ENCODE data around the gene NPFF. TPM values are rescaled to one million over a fixed set of nuclear protein-coding genes. Genes with fewer than 3 reads are reported as not detected.
A peak's percentile ranks its signal among the peaks of the same experiment; 100 is the strongest.
"Not testable (repeated sequence)": the region's sequence is repeated elsewhere in the genome, so short reads cannot be mapped to it uniquely, and the experiment has no call there.

NPFF gene, protein sequence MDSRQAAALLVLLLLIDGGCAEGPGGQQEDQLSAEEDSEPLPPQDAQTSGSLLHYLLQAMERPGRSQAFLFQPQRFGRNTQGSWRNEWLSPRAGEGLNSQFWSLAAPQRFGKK
- total RNA-seq, result not detected
- not detected for polyA plus RNA-seq

DNA sequence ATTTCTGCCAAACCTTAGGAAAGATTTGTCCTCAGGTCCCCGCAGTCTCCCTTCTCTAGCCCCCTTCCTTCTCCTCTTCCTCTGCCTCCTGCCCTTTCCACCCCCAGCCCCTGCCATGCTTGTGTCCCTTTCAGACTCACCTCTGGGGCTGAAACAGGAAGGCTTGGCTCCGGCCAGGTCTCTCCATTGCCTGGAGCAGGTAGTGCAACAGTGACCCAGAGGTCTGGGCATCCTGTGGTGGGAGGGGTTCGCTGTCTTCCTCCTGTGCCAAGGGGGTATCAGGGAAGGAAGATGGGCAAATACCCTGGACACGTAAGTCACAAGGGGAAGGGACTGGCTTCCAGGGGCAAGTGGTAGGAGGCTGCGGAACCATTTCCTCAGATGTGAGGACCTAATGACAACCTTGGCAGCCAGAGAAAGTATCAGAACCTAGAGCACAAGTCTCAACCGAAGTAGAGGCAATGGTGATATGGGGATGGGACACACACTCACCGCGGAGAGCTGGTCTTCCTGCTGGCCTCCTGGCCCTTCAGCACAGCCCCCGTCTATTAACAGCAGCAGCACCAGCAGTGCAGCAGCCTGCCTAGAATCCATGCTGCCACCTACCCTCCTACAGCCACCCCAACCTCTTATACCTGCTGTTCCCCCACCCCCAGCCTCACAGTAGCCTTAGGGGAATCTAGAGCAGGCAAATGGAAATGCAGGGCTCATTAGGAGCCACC is at the start of gene NPFF:
TSS of gene NPFF (minus strand) at position 604 of the 722 bp plus-strand sequence. CDS start at position 594, 10 bp downstream.
- peaks cover 0 to 48% (median 2%) of the 10 kb centered on the region in 3 donors for H3K36me3 Mint-ChIP-seq
- DNase-seq, result no peak
- H3K36me3 ChIP-seq (ENCODE audit: insufficient read depth, low read length), result peaks cover 18% of the 10 kb centered on the region
- no peak within 1 kb of the TSS for H3K27ac ChIP-seq (ENCODE audit: low read depth, low read length)
- H3K4me3 ChIP-seq (ENCODE audit: low read length), result no peak within 1 kb of the TSS
- no peaks in the 10 kb centered on the region for H3K9me3 ChIP-seq (ENCODE audit: low read length)
- ChIA-PET CTCF (interaction anchor here (2.5 to 4.9 kb wide), 4 partner anchors 14 to 154 kb away, joined by 13 to 57 read pairs (median 26); partner anchors contain the start of gene AMHR2), POLR2A (interaction anchor here (1.6 kb wide), 1 partner anchor 155 kb away, joined by 4 read pairs; no protein-coding TSS in a partner anchor)
- H3K9me3 Mint-ChIP-seq, result no peaks in the 10 kb centered on the region
- H3K4me1 Mint-ChIP-seq, result peaks cover 6 to 17% (median 16%) of the 10 kb centered on the region in 3 donors
- no peaks in the 10 kb centered on the region for H3K27me3 ChIP-seq (ENCODE audit: insufficient read depth, low read length, poor library complexity, severe bottlenecking)
- peak within 1 kb of the TSS in 3 of 8 donors; percentile 69 to 88 (median 72) for H3K27ac Mint-ChIP-seq
- no peak within 1 kb of the TSS for H3K4me3 Mint-ChIP-seq
- H3K4me1 ChIP-seq (ENCODE audit: insufficient read depth, low read length), result peaks cover 13% of the 10 kb centered on the region
- H3K27me3 Mint-ChIP-seq, result no peaks in the 10 kb centered on the region

DNA sequence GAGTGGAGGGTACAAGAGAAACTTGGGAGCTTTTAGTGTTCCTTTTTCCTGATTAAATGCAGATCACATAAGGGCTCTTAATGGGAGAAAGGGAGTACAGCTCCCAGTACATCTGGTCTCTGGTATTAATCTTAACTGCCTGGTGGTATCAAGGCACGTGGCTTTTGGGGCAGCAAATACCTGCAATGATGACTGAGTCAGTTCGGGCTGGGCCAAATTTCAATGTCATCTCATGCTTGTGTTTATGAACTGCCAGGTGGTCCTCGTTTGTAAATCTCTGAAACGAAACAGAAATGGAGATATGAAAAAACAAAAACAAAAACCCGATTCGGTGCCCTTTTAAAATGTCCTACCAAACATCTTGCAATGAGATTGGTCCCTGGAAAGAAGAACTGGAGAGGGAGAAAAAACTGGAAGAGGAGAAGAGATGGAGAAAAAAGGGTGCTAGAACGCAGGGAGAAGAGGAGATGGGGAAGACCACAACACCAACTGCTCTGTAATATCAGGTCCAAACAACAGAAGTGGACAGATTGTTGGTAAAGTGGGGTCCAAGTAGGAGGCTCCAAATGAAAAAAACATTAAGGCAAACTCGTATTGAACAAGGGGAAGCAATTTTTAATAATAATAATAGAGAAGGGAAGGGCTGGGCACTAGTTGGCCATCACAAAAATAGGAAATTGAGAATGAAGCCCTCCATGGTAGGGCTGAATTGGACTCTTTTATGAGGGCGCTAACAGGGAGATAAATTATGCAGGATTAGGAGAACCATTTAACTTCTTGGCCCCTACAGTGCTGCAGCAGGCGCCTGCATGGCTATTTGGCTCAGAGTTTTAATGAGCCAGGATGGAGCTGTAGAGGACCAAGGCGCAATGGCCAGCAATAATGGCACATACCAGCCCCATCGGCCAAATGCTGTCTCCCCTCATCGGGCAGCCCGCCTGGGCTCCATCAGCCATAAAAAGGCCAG is 45.4 kb upstream of the NPFF start:
- Histone ChIP-seq H3K27me3 (ENCODE audit: insufficient read depth, low read length, poor library complexity, severe bottlenecking) (no peaks in the 10 kb centered on the region), H3K4me3 (ENCODE audit: low read length) (no peak overlapping the region), H3K36me3 (ENCODE audit: insufficient read depth, low read length) (no peaks in the 10 kb centered on the region), H3K4me1 (ENCODE audit: insufficient read depth, low read length) (peaks cover 10% of the 10 kb centered on the region), H3K27ac (ENCODE audit: low read depth, low read length) (no peak overlapping the region), H3K9me3 (ENCODE audit: low read length) (no peaks in the 10 kb centered on the region)
- peaks cover 0 to 41% (median 2%) of the 10 kb centered on the region in 3 donors for H3K36me3 Mint-ChIP-seq
- H3K4me1 Mint-ChIP-seq, result peaks cover 3 to 17% (median 5%) of the 10 kb centered on the region in 3 donors
- POLR2A ChIA-PET, result no interaction called here
- no peak overlapping the region for H3K4me3 Mint-ChIP-seq
- CTCF ChIA-PET, result interaction anchor here (1.2 kb wide), 1 partner anchor 9 kb away, joined by 4 read pairs; no protein-coding TSS in a partner anchor
- no peaks in the 10 kb centered on the region for H3K27me3 Mint-ChIP-seq
- H3K27ac Mint-ChIP-seq, result peak overlapping the region in 4 of 8 donors; percentile 2 to 81 (median 20)
- DNase-seq, result no peak
- no peaks in the 10 kb centered on the region for H3K9me3 Mint-ChIP-seq

DNA sequence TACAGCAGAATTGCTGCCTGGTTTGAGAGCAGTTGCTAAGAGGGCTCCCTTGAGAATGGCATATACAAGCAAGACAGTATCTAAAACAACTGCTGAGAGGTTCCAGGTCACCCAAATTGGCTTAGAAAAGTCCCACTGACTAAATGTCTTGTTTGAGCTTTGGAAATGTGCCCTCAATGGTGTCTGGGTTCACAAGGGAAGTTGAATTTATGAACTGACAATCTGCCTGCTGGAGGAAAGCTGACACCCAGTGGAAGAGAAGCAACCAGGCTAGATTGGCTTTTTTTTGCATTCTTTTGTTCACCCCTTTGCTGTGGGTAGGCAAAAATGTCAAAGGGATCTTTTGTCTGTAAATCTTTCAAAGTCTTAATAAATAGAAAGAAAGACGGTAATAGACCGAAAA is 44.6 kb upstream of the NPFF start:
- ChIA-PET CTCF (interaction anchor here (1.2 kb wide), 2 partner anchors 8 to 11 kb away, joined by 4 read pairs; no protein-coding TSS in a partner anchor), POLR2A (no interaction called here)
- Histone ChIP-seq H3K27ac (ENCODE audit: low read depth, low read length) (no peak overlapping the region), H3K9me3 (ENCODE audit: low read length) (no peaks in the 10 kb centered on the region), H3K27me3 (ENCODE audit: insufficient read depth, low read length, poor library complexity, severe bottlenecking) (no peaks in the 10 kb centered on the region), H3K4me3 (ENCODE audit: low read length) (no peak overlapping the region), H3K36me3 (ENCODE audit: insufficient read depth, low read length) (no peaks in the 10 kb centered on the region), H3K4me1 (ENCODE audit: insufficient read depth, low read length) (peaks cover 10% of the 10 kb centered on the region)
- no peaks in the 10 kb centered on the region for H3K9me3 Mint-ChIP-seq
- no peak overlapping the region for H3K4me3 Mint-ChIP-seq
- H3K36me3 Mint-ChIP-seq, result peaks cover 0 to 41% (median 2%) of the 10 kb centered on the region in 3 donors
- H3K27me3 Mint-ChIP-seq, result no peaks in the 10 kb centered on the region
- H3K27ac Mint-ChIP-seq, result peak overlapping the region in 3 of 8 donors; percentile 27 to 81 (median 29)
- peaks cover 3 to 13% (median 5%) of the 10 kb centered on the region in 3 donors for H3K4me1 Mint-ChIP-seq
- DNase-seq, result no peak

DNA sequence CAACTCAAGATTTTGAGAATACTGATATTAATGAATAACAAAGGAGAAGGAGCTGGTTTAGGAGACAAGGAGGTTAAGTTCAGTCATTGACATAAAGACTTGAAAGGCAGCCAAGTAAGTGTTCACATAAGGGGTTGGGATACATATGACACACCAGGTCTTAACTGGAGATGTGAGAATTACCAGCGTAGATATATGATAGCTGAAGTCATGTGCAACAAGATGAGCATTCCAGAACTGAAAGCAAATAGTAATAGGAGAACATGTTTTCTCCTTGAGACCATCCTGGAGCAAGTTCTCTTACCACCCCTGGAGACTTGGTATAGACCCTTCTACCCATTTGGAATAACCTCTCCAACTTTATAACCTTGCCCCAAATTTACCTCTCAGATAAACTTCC is 43.3 kb upstream of the NPFF start:
- Histone ChIP-seq H3K9me3 (ENCODE audit: low read length) (no peaks in the 10 kb centered on the region), H3K4me1 (ENCODE audit: insufficient read depth, low read length) (peaks cover 10% of the 10 kb centered on the region), H3K27me3 (ENCODE audit: insufficient read depth, low read length, poor library complexity, severe bottlenecking) (no peaks in the 10 kb centered on the region), H3K27ac (ENCODE audit: low read depth, low read length) (no peak overlapping the region), H3K36me3 (ENCODE audit: insufficient read depth, low read length) (no peaks in the 10 kb centered on the region), H3K4me3 (ENCODE audit: low read length) (no peak overlapping the region)
- Mint-ChIP-seq H3K9me3 (no peaks in the 10 kb centered on the region), H3K27me3 (no peaks in the 10 kb centered on the region), H3K4me1 (peaks cover 3 to 13% (median 5%) of the 10 kb centered on the region in 3 donors), H3K36me3 (peaks cover 0 to 41% (median 2%) of the 10 kb centered on the region in 3 donors), H3K4me3 (no peak overlapping the region), H3K27ac (peak overlapping the region in 1 of 8 donors; percentile 38)
- no peak for DNase-seq
- POLR2A ChIA-PET, result no interaction called here
- CTCF ChIA-PET, result no interaction called here

DNA sequence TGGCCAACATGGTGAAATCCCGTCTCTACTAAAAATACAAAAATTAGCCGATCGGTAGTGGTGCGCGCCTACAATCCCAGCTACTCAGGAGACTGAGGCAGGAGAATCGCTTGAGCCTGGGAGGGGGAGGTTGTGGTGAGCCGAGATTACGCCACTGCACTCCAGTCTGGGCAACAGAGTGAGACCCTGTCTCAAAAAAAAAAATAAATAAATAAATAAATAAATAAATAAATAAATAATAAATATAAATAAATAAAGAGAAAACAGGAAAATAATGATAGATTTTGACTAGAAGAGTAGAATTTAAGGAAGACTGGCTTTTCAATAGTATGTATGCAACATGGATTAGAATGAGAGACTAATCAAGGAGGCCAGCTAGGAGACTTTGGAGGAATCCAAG is 42.8 kb upstream of the NPFF start:
- peaks cover 0 to 43% (median 2%) of the 10 kb centered on the region in 3 donors for H3K36me3 Mint-ChIP-seq
- H3K9me3 Mint-ChIP-seq, CTCF ChIA-PET: not testable (repeated sequence)

DNA sequence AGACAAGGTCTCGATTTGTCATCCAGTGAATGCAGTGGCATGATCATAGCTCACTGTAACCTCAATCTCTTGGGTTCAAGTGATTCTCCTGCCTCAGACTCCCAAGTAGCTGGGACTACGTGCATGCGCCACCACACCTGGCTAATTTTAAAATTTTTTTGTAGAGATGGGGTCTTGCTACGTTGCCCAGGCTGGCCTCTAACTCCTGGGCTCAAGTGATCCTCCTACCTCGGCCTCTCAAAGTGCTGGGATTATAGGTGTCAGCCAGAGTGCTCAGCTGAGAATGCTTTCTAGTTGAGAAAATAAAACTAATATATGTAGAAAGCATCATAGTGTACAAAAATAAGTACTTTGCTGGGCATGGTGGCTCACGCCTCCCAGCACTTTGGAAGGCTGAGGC is 41.1 kb upstream of the NPFF start:
- DNase-seq; H3K4me3 ChIP-seq (ENCODE audit: low read length); H3K4me3 Mint-ChIP-seq; POLR2A ChIA-PET; H3K27ac ChIP-seq (ENCODE audit: low read depth, low read length); H3K27me3 Mint-ChIP-seq; H3K36me3 ChIP-seq (ENCODE audit: insufficient read depth, low read length); H3K9me3 Mint-ChIP-seq; H3K27me3 ChIP-seq (ENCODE audit: insufficient read depth, low read length, poor library complexity, severe bottlenecking); H3K9me3 ChIP-seq (ENCODE audit: low read length): not testable (repeated sequence)
- CTCF ChIA-PET, result interaction anchor here (1.1 to 1.2 kb wide), 2 partner anchors 32 to 128 kb away, joined by 3 to 4 read pairs; partner anchors contain the start of gene ATP5MC2
- peaks cover 18% of the 10 kb centered on the region for H3K4me1 ChIP-seq (ENCODE audit: insufficient read depth, low read length)
- H3K36me3 Mint-ChIP-seq, result peaks cover 0 to 53% (median 2%) of the 10 kb centered on the region in 3 donors
- peak overlapping the region in 1 of 8 donors; percentile 54 for H3K27ac Mint-ChIP-seq
- peaks cover 6 to 23% (median 14%) of the 10 kb centered on the region in 3 donors for H3K4me1 Mint-ChIP-seq

More for the DNA sequence above, 42.8 kb upstream of the NPFF start:
- H3K36me3 ChIP-seq (ENCODE audit: insufficient read depth, low read length); H3K4me1 ChIP-seq (ENCODE audit: insufficient read depth, low read length); H3K4me3 ChIP-seq (ENCODE audit: low read length); H3K27me3 Mint-ChIP-seq; H3K27ac Mint-ChIP-seq; H3K9me3 ChIP-seq (ENCODE audit: low read length); H3K27ac ChIP-seq (ENCODE audit: low read depth, low read length); H3K4me3 Mint-ChIP-seq; H3K27me3 ChIP-seq (ENCODE audit: insufficient read depth, low read length, poor library complexity, severe bottlenecking); DNase-seq: not testable (repeated sequence)
- peaks cover 3 to 13% (median 5%) of the 10 kb centered on the region in 3 donors for H3K4me1 Mint-ChIP-seq
- POLR2A ChIA-PET, result interaction anchor here (0.7 kb wide), 1 partner anchor 58 kb away, joined by 3 read pairs; no protein-coding TSS in a partner anchor

DNA sequence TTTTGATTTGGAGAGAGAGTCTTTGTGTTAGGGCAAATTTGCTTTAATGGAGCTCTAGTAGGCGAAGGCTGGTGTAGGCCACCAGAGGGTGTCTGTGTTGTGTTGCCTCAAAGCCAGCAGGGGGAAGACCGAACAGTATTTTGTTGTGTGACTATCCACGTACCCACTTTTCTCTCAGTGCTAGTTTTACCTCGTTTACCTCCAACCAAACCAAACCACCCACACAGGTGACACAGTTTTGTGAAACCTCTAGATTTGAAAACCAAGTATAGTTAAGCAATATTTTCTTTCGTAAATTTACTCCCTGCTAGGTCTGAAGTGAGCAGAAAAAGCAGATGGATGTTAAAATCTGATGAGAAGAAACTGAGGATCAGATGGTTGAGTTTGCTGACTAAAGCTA is 36.3 kb upstream of the NPFF start:
- H3K4me3 Mint-ChIP-seq, result no peak overlapping the region
- DNase-seq, result peak in 3 of 5 donors; percentile 18 to 53 (median 49)

More for the DNA sequence above, 36.3 kb upstream of the NPFF start:
- ChIA-PET POLR2A (interaction anchor here (0.6 kb wide), 1 partner anchor 27 kb away, joined by 4 read pairs; no protein-coding TSS in a partner anchor), CTCF (interaction anchor here (0.7 to 2.1 kb wide), 7 partner anchors 8 to 203 kb away, joined by 3 to 11 read pairs (median 4); partner anchors contain the start of gene ATP5MC2)
- H3K36me3 ChIP-seq (ENCODE audit: insufficient read depth, low read length), result peaks cover 4% of the 10 kb centered on the region
- H3K27ac Mint-ChIP-seq, result peak overlapping the region in 7 of 8 donors; percentile 64 to 86 (median 72)
- H3K4me1 ChIP-seq (ENCODE audit: insufficient read depth, low read length), result peaks cover 8% of the 10 kb centered on the region
- H3K9me3 ChIP-seq (ENCODE audit: low read length), result no peaks in the 10 kb centered on the region
- H3K27me3 ChIP-seq (ENCODE audit: insufficient read depth, low read length, poor library complexity, severe bottlenecking), result no peaks in the 10 kb centered on the region
- no peaks in the 10 kb centered on the region for H3K9me3 Mint-ChIP-seq
- H3K27me3 Mint-ChIP-seq, result no peaks in the 10 kb centered on the region
- peaks cover 4 to 12% (median 10%) of the 10 kb centered on the region in 3 donors for H3K4me1 Mint-ChIP-seq
- H3K27ac ChIP-seq (ENCODE audit: low read depth, low read length), result no peak overlapping the region
- H3K4me3 ChIP-seq (ENCODE audit: low read length), result no peak overlapping the region
- peaks cover 0 to 51% (median 6%) of the 10 kb centered on the region in 3 donors for H3K36me3 Mint-ChIP-seq
